Measurements from ENCODE around the gene RGMA. TPM values are rescaled to one million over a fixed set of nuclear protein-coding genes. Genes with fewer than 3 reads are reported as not detected.

Gene RGMA
- total RNA-seq, 2 donors from 2014 or later: 37.7 to 67.1 TPM

GRCh38 chr15:93020976-93021772 is 67.8 kb downstream of the RGMA start:
- Mint-ChIP-seq H3K4me3 (no peak overlapping the region), H3K36me3 (ENCODE audit: low read depth) (peaks cover 91% of the 10 kb centered on the region), H3K27me3 (ENCODE audit: insufficient read depth) (no peaks in the 10 kb centered on the region), H3K9me3 (no peaks in the 10 kb centered on the region), H3K27ac (no peak overlapping the region), H3K4me1 (no peaks in the 10 kb centered on the region)
- Histone ChIP-seq H3K9me3 (ENCODE audit: control insufficient read depth, low read length) (no peaks in the 10 kb centered on the region), H3K27me3 (ENCODE audit: control insufficient read depth, insufficient read depth, low read length, poor library complexity, severe bottlenecking) (no peaks in the 10 kb centered on the region), H3K36me3 (ENCODE audit: control insufficient read depth, insufficient read depth, low read length) (peaks cover 99% of the 10 kb centered on the region), H3K4me1 (ENCODE audit: control insufficient read depth, insufficient read depth, low read length) (no peaks in the 10 kb centered on the region), H3K9ac (ENCODE audit: extremely low read depth, low read length, poor library complexity, severe bottlenecking) (no peak overlapping the region), H3K4me3 (ENCODE audit: low read length) (no peak overlapping the region), H3K27ac (ENCODE audit: low read depth, low read length) (no peak overlapping the region)
- no peak for DNase-seq
- no peak for TF ChIP-seq CTCF (conservative IDR thresholded peaks at IDR 0.05)
- 93 to 98% methylated on average over 3 of the region's 3 CpGs for WGBS, 2 experiments (ENCODE audit: insufficient coverage in 1 of 2, insufficient read length in 1 of 2)

GRCh38 chr15:93019971-93020370 is 69.0 kb downstream of the RGMA start:
- no peak overlapping the region for H3K9ac ChIP-seq (ENCODE audit: extremely low read depth, low read length, poor library complexity, severe bottlenecking)
- H3K4me1 ChIP-seq (ENCODE audit: control insufficient read depth, insufficient read depth, low read length): no peaks in the 10 kb centered on the region
- DNase-seq: no peak
- 97 to 98% methylated on average over 9 to 10 of the region's 10 CpGs for WGBS, 2 experiments (ENCODE audit: insufficient coverage in 1 of 2, insufficient read length in 1 of 2)
- H3K27me3 Mint-ChIP-seq (ENCODE audit: insufficient read depth): no peaks in the 10 kb centered on the region
- no peak overlapping the region for H3K27ac ChIP-seq (ENCODE audit: low read depth, low read length)
- H3K9me3 ChIP-seq (ENCODE audit: control insufficient read depth, low read length): no peaks in the 10 kb centered on the region
- H3K27ac Mint-ChIP-seq: no peak overlapping the region
- H3K4me3 Mint-ChIP-seq: no peak overlapping the region
- peaks cover 99% of the 10 kb centered on the region for H3K36me3 ChIP-seq (ENCODE audit: control insufficient read depth, insufficient read depth, low read length)
- H3K9me3 Mint-ChIP-seq: no peaks in the 10 kb centered on the region
- H3K36me3 Mint-ChIP-seq (ENCODE audit: low read depth): peaks cover 90% of the 10 kb centered on the region
- H3K4me3 ChIP-seq (ENCODE audit: low read length): no peak overlapping the region
- no peaks in the 10 kb centered on the region for H3K27me3 ChIP-seq (ENCODE audit: control insufficient read depth, insufficient read depth, low read length, poor library complexity, severe bottlenecking)
- no peak for TF ChIP-seq CTCF (conservative IDR thresholded peaks at IDR 0.05)
- no peaks in the 10 kb centered on the region for H3K4me1 Mint-ChIP-seq

- Histone ChIP-seq H3K27ac (ENCODE audit: low read depth, low read length) (no peak overlapping the region), H3K9ac (ENCODE audit: extremely low read depth, low read length, poor library complexity, severe bottlenecking) (no peak overlapping the region), H3K4me1 (ENCODE audit: control insufficient read depth, insufficient read depth, low read length) (no peaks in the 10 kb centered on the region), H3K36me3 (ENCODE audit: control insufficient read depth, insufficient read depth, low read length) (peaks cover 99% of the 10 kb centered on the region), H3K27me3 (ENCODE audit: control insufficient read depth, insufficient read depth, low read length, poor library complexity, severe bottlenecking) (no peaks in the 10 kb centered on the region), H3K9me3 (ENCODE audit: control insufficient read depth, low read length) (no peaks in the 10 kb centered on the region), H3K4me3 (ENCODE audit: low read length) (no peak overlapping the region)
- Mint-ChIP-seq H3K36me3 (ENCODE audit: low read depth) (peaks cover 90% of the 10 kb centered on the region), H3K4me1 (no peaks in the 10 kb centered on the region), H3K9me3 (no peaks in the 10 kb centered on the region), H3K27me3 (ENCODE audit: insufficient read depth) (no peaks in the 10 kb centered on the region), H3K4me3 (no peak overlapping the region), H3K27ac (no peak overlapping the region)
- 97 to 98% methylated on average over 7 of the region's 7 CpGs for WGBS, 2 experiments (ENCODE audit: insufficient coverage in 1 of 2, insufficient read length in 1 of 2)
- TF ChIP-seq CTCF (conservative IDR thresholded peaks at IDR 0.05): no peak
- DNase-seq: no peak
Observed at GRCh38 chr15:93019090-93019489, 69.9 kb downstream of the RGMA start.

Data from endodermal cell (in vitro differentiated cells).